Rectal smooth muscle tissue (tissue), 1 donor: ENCODE data around the gene CYP51A1.
"Not testable (repeated sequence)": the region's sequence is repeated elsewhere in the genome, so short reads cannot be mapped to it uniquely, and the experiment has no call there.

Experiments
- H3K27ac ChIP-seq: one replicate; pipeline ENCODE4 v1.7.0; 2013; ENCODE audit warnings: low read depth, low read length, inconsistent platforms
- H3K27me3 ChIP-seq: one replicate; pipeline ENCODE4 v1.7.0; 2013; ENCODE audit warnings: low read length; ENCODE audit not compliant: control insufficient read depth, insufficient read depth
- H3K36me3 ChIP-seq: one replicate; pipeline ENCODE4 v1.7.0; 2013; ENCODE audit warnings: low read length; ENCODE audit not compliant: control insufficient read depth, insufficient read depth
- H3K4me1 ChIP-seq: one replicate; pipeline ENCODE4 v1.7.0; 2013; ENCODE audit warnings: low read length; ENCODE audit not compliant: control insufficient read depth, insufficient read depth
- H3K4me3 ChIP-seq: one replicate; pipeline ENCODE4 v1.7.0; 2013; ENCODE audit warnings: low read length
- H3K9ac ChIP-seq: one replicate; pipeline ENCODE4 v1.7.0; 2013; ENCODE audit warnings: low read length

The CYP51A1 gene

DNA sequence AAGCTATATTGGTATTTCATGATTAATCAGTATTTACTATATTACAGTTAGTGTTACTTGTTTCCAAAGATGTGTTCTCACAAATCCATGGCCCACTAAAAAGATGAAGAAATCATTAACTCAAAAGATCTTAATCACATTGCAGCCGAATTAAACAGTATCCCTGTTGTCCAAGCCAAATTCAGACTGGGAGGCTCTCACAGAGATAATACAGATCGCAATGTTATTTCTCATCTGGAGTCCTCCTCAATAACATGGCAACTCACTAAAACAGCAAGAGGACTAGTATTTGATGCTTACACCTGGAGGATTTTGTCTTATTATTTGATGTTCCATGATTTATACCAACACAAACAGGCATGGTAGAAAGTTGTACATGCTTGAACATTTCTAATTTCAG is 23.4 kb downstream of the CYP51A1 start:
- Histone ChIP-seq H3K27me3 (no peaks in the 10 kb centered on the region), H3K4me1 (no peaks in the 10 kb centered on the region), H3K27ac (no peak overlapping the region), H3K9ac (no peak overlapping the region), H3K36me3 (peaks cover 4% of the 10 kb centered on the region), H3K4me3 (no peak overlapping the region)

DNA sequence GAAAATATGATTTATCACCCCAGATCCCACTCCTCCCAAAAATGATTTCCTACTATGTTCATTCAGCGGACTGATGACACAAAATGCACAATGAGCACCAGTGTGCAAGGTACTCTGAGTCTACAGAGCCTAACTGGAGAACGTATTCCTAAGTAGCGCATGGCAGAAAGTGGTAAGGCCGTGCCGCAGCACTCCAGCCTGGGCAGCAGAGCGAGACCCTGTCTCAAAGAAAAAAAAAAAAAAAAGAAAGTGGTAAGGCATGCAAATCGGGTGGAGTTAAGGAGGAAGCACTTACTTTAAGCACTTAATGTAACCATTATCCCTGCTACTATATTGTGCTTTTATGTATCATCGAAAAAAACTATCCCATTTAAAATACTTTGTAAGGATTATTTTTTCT is 25.5 kb downstream of the CYP51A1 start:
- Histone ChIP-seq H3K27ac (no peak overlapping the region), H3K4me3 (no peak overlapping the region), H3K4me1 (no peaks in the 10 kb centered on the region), H3K9ac (no peak overlapping the region), H3K27me3 (no peaks in the 10 kb centered on the region), H3K36me3 (peaks cover 8% of the 10 kb centered on the region)

DNA sequence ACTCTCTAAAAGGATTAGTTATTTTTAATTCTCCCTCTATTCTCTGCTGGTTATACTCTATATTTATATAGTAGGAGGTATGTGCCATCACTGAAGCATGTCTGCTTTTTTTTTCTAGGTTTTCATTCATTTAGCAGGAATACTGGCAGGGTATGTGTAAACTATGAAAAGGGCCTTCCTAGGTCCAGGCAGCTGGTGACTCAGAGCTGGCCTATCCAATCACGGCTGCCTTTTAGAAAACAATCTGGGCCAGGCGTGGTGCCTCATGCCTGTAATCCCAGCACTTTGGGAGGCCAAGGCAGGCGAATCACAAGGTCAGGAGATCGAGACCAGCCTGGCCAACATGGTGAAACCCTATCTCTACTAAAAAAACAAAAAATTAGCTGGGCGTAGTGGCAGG is 31.4 kb downstream of the CYP51A1 start:
- H3K9ac ChIP-seq, H3K27me3 ChIP-seq, H3K27ac ChIP-seq, H3K4me1 ChIP-seq, H3K4me3 ChIP-seq: not testable (repeated sequence)
- H3K36me3 ChIP-seq = peaks cover 20% of the 10 kb centered on the region

DNA sequence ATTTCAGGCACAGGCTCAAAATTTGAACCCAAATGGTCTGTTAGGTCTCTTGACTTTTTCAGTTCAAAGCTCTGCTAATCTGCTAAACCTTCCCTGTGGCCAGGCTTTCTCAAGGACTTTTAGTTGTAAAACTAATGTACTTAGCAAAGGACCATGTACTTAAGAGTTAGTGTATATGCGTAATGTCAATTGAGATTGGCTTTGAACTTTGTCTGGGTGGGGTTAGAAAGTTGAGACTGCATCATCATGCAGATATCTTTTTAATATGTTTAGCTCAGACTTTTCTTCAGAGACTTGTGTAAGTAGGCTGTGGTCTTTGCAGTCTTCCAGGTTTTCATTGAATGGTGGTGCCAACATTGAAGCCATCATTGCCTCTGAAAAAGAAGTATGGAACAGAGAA is 33.7 kb downstream of the CYP51A1 start:
- Histone ChIP-seq H3K27me3 (no peaks in the 10 kb centered on the region), H3K4me1 (no peaks in the 10 kb centered on the region), H3K4me3 (no peak overlapping the region), H3K9ac (no peak overlapping the region), H3K27ac (no peak overlapping the region), H3K36me3 (peaks cover 29% of the 10 kb centered on the region)

DNA sequence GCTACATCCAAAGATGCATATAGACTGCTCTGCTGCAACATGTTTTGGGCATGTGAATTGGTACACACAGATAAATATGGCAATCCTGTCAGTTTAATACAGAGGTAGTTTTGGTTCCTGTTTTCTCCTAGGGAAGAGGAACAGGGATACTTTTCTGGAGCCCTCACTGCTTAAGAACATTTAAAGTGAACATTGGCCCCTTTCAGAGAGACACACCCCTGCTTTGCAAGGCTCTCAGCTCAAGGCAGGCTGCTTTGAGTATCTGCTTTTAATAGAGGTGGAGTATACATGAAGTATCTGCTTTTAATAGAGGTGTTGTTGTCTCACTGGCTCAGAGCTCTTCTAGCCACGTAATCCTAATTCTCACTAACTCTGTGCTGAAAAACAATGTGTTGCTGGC is 38.9 kb downstream of the CYP51A1 start:
- Histone ChIP-seq H3K4me3 (no peak overlapping the region), H3K27ac (no peak overlapping the region), H3K4me1 (no peaks in the 10 kb centered on the region), H3K36me3 (peaks cover 30% of the 10 kb centered on the region), H3K27me3 (no peaks in the 10 kb centered on the region), H3K9ac (no peak overlapping the region)

DNA sequence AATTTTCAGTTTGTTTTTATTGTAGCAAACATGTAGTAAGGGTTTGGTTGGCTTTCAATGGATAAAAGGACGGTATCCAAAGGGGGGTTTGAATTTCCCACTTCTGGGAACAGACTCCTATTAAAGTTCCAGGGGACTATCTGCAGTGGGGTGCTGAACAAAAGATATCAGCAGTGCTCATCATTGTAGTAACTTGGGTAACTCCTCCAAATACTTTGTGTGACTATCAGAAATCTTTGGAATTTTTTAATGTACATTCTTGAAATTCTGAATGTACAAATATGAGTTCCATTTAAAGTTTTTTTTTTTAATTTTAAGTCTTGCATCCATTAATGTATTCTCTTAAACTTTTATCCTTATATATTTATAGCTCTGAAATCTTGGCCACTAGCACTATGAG is 42.1 kb downstream of the CYP51A1 start:
- Histone ChIP-seq H3K27me3 (no peaks in the 10 kb centered on the region), H3K9ac (no peak overlapping the region), H3K4me3 (no peak overlapping the region), H3K27ac (no peak overlapping the region), H3K36me3 (peaks cover 12% of the 10 kb centered on the region), H3K4me1 (no peaks in the 10 kb centered on the region)

DNA sequence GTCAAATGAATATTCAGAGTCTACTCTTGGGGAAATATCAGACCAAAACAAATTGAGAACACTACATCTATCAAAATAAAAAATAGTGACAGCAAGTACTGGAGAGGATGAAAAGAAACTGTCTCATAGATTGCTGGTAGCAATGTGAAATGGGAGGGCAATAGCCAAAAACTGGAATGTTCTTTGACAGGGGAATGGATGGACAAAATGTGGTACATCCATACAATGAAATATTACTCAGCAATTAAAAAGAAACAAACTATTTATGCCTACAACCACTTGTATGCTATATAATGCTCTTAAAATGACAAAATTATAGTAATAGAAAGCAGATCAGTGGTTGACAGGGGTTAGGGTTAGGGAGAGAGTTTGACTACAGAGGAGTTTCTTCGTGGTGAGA is 46.0 kb downstream of the CYP51A1 start:
- Histone ChIP-seq H3K27ac (no peak overlapping the region), H3K9ac (no peak overlapping the region), H3K4me1 (no peaks in the 10 kb centered on the region), H3K4me3 (no peak overlapping the region), H3K36me3 (peaks cover 13% of the 10 kb centered on the region), H3K27me3 (no peaks in the 10 kb centered on the region)

DNA sequence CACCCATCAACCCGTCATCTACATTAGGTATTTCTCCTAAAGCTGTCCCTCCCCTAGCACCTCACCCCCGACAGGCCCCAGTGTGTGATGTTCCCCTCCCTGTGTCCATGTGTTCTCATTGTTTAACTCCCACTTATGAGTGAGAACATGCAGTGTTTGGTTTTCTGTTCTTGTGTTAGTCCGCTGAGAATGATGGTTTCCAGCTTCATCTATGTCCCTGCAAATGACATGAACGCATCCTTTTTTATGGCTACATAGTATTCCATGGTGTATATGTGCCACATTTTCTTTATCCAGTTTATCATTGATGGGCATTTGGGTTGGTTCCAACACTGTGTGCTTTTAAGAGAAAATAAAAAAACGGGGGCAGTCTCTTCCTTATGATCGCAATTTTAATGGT is 50.4 kb downstream of the CYP51A1 start:
- not testable (repeated sequence) for H3K27me3 ChIP-seq, H3K4me3 ChIP-seq, H3K9ac ChIP-seq, H3K27ac ChIP-seq, H3K4me1 ChIP-seq
- H3K36me3 ChIP-seq = peaks cover 20% of the 10 kb centered on the region

DNA sequence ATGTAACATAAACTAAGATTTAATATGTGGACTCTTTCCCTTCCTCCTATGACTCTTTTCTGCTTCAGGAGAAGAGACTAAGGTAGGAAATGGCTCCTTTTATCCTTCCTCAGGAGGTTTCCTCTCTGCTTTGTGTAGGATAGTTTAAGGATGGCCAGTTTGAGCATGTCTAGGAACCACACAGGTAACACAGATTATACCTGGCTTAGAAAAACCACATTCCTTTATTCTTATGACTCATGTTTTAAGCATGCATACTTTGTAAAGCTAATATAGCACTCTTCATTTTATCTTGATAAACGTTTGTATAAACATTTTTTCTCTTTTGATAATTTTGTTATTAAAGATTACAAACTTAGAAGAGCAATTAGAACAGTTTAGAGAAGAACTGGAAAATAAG is 57.8 kb downstream of the CYP51A1 start:
- no peak overlapping the region for H3K4me3 ChIP-seq
- no peak overlapping the region for H3K27ac ChIP-seq
- H3K27me3 ChIP-seq = no peaks in the 10 kb centered on the region
- H3K36me3 ChIP-seq = peaks cover 15% of the 10 kb centered on the region
- no peak overlapping the region for H3K9ac ChIP-seq
- no peaks in the 10 kb centered on the region for H3K4me1 ChIP-seq

DNA sequence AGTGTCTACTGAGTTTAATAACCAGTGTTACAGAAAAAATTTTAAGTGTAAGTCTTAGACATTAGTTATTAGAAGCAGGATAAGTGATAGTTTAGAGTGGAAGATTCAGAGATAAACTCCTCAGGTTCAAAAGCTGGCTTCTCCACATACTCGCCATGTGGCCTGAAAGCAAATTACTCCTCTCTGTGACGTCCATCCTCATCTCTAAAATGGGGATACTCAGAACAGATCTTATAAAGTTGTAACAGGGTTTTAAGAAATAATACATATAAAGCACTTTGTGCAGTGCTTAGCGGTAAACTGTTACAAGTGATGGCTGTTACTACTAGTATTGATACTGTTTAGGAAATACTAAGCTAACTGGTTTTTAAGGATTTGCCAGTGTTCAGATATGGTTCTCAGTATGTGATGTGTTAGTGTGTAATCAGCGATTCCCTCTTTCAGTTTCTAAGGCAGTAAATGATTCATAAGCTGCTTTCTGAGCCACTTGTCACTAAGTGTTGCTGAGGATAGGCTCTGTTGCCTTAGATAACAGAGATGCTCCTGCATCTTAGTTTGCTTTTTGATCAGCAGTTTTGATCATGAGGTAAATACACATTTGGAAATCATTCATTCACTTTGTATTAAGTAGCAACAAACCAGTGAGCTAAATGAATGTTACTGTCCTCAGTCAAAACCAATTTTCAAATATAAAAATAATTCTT is 58.7 kb downstream of the CYP51A1 start:
- Histone ChIP-seq H3K27me3 (no peaks in the 10 kb centered on the region), H3K36me3 (peaks cover 15% of the 10 kb centered on the region), H3K4me3 (no peak overlapping the region), H3K4me1 (no peaks in the 10 kb centered on the region), H3K9ac (no peak overlapping the region), H3K27ac (no peak overlapping the region)

DNA sequence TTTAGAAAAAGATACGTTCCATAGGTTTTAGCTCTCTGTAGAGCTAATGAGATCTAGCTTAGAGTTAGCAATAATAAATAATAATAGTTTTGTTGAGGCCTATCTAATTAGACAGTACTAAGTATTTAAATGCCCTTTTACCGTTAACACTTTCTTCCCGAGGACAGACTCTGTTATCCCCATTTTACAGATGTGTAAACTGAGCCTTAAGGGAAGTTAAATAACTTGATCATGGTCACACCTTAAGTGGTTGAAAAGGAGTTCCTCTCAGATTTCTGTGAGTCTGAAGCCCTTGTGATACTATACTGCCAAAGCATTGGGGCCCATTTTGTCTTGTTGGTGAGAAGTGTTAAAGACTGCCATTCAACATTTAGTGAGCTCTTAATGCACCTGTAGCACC is 61.6 kb downstream of the CYP51A1 start:
- no peaks in the 10 kb centered on the region for H3K4me1 ChIP-seq

DNA sequence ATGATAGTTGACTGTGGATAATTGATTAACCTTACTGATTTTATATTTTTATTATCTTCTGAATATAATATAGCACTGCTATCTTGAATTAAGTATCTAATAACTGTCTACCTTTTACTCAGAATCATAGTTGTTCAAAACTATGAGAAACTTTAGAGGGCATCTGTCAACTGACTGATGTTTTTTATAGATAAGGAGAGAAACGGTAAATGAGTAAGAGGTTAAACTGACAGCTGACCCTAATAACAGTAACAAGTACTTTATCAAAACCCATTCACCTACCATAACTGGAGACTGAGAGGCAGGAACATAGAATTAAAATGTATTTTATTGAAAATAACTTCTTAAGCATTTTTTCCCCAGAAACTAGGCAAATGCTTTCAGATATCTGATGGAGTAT is 62.2 kb downstream of the CYP51A1 start:
- no peak overlapping the region for H3K27ac ChIP-seq
- no peaks in the 10 kb centered on the region for H3K4me1 ChIP-seq
- peaks cover 14% of the 10 kb centered on the region for H3K36me3 ChIP-seq
- no peak overlapping the region for H3K9ac ChIP-seq
- H3K4me3 ChIP-seq = no peak overlapping the region
- H3K27me3 ChIP-seq = no peaks in the 10 kb centered on the region

More for the DNA sequence above, 61.6 kb downstream of the CYP51A1 start:
- no peak overlapping the region for H3K27ac ChIP-seq
- H3K27me3 ChIP-seq = no peaks in the 10 kb centered on the region
- no peak overlapping the region for H3K4me3 ChIP-seq
- H3K9ac ChIP-seq = no peak overlapping the region
- peaks cover 13% of the 10 kb centered on the region for H3K36me3 ChIP-seq

DNA sequence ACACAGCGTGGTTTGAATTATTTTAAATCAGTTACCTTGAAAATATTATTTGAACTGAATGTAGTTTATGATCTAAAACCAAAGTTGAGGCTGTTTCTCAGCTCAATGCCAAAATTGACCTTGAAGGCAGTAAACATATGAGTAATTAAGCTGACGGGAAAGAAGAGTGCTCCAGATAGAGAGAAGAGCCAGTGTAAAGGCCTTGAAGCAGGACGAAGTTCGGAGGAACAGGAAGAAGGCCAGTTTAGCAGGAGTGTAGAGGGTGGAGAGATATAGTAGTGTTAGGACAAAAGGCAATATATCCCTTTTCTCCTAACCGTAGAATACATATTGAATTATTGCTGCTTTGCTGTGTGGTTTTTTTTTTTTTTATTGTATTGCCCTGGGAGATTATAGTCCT is 63.2 kb downstream of the CYP51A1 start:
- Histone ChIP-seq H3K4me3 (no peak overlapping the region), H3K9ac (no peak overlapping the region), H3K27ac (no peak overlapping the region), H3K27me3 (no peaks in the 10 kb centered on the region), H3K4me1 (no peaks in the 10 kb centered on the region), H3K36me3 (peaks cover 14% of the 10 kb centered on the region)
